Measurements from ENCODE around the gene EIF4E1B.
A peak's percentile ranks its signal among the peaks of the same experiment; 100 is the strongest.

Gene EIF4E1B

GRCh38 chr5:176665517-176665916, 35.0 kb downstream of the EIF4E1B start:
- no peak for DNase-seq

- no peak for DNase-seq
Measured at GRCh38 chr5:176667637-176668036, 37.2 kb downstream of the EIF4E1B start.

- DNase-seq, result no peak
Measured at GRCh38 chr5:176670449-176670848, 40.0 kb downstream of the EIF4E1B start.

GRCh38 chr5:176671399-176671798, 40.9 kb downstream of the EIF4E1B start:
- DNase-seq, result no peak

- DNase-seq, result no peak
Measured at GRCh38 chr5:176671890-176672747, 41.6 kb downstream of the EIF4E1B start.

- DNase-seq, result no peak
Measured at GRCh38 chr5:176673651-176674583, 43.4 kb downstream of the EIF4E1B start.

GRCh38 chr5:176674799-176675198, 44.3 kb downstream of the EIF4E1B start:
- no peak for DNase-seq

- DNase-seq, result peak in 1 of 3 experiments; percentile 8
Measured at GRCh38 chr5:176675676-176676360, 45.3 kb downstream of the EIF4E1B start.

GRCh38 chr5:176676361-176676824, 45.9 kb downstream of the EIF4E1B start:
- DNase-seq, result peak in 1 of 3 experiments; percentile 14

GRCh38 chr5:176677209-176677939, 46.9 kb downstream of the EIF4E1B start:
- DNase-seq, result no peak

- DNase-seq, result no peak
Measured at GRCh38 chr5:176678584-176678983, 48.1 kb downstream of the EIF4E1B start.

GRCh38 chr5:176679365-176680225, 49.1 kb downstream of the EIF4E1B start:
- no peak for DNase-seq

GRCh38 chr5:176680226-176680563, 49.7 kb downstream of the EIF4E1B start:
- DNase-seq, result no peak

- no peak for DNase-seq
Measured at GRCh38 chr5:176682016-176682531, 51.6 kb downstream of the EIF4E1B start.

GRCh38 chr5:176685010-176685409, 54.5 kb downstream of the EIF4E1B start:
- DNase-seq, result no peak

- no peak for DNase-seq
Measured at GRCh38 chr5:176687247-176687646, 56.8 kb downstream of the EIF4E1B start.

- DNase-seq, result no peak
Measured at GRCh38 chr5:176687881-176688280, 57.4 kb downstream of the EIF4E1B start.

- no peak for DNase-seq
Measured at GRCh38 chr5:176690911-176691310, 60.4 kb downstream of the EIF4E1B start.

- no peak for DNase-seq
Measured at GRCh38 chr5:176691524-176691923, 61.0 kb downstream of the EIF4E1B start.

GRCh38 chr5:176692326-176692725, 61.9 kb downstream of the EIF4E1B start:
- DNase-seq, result peak in 1 of 3 experiments; percentile 73
